ENCODE results near the gene C17orf78.
A peak's percentile ranks its signal among the peaks of the same experiment; 100 is the strongest.
"Not testable (repeated sequence)": the region's sequence is repeated elsewhere in the genome, so short reads cannot be mapped to it uniquely, and the experiment has no call there.

The C17orf78 gene

DNA sequence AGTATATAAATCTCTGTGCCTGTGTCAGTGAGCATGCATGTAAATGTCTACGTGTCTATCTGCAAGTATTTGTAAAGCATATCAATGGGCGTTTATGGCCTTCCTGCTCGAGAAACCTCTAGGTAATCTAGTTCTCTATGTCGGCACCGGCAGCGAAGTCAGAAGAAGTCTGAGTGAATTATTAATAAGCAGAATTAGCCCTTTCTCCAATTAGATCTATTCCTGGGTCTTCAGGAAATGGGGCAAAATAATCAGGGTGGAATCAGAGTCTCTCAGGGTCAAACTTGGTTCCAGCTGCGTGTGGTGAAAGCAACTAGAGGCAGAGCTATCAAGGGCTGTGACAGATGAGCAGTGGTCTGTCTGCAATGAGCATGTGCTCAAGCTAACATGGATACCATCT lies at the start of gene C17orf78:
Gene C17orf78, plus strand, starts transcription at position 280 of the 400 bp plus-strand sequence. Its CDS starts 108 bp downstream, at position 388.
- DNase-seq (ENCODE audit: low read depth), result no peak

DNA sequence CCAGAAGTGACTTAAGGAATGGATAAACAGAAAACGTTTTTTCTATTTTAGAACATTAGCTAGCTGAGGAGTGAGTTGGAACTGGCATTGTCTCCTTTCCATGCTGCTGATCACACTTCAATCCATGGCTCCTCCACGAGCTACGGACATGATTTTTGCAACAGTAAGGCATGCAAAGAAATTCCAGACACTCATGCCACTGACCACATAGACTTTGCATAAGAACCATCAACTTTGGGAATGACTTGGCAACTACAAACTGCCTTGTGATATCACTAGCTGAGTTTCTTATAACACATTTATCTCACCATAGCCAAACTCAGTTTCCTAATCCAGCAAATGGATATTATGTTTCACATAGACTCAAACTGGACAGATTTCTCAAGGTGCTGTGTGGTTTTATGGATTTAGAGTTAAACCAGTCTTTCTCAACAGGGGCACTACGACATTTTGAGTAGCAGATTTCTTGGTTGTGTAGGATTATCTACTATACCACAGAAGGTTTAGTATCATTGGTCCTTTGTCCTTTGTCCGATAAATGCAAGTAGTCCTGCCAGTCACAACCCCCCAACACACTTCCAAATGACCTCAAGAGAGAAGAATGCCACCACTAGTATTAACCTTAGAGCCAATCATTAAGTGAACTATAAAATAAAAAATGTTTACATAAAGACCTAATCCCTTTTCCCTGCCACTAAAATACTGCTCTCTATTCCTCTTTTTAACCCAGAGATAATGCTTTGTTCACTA lies 48.3 kb upstream of the C17orf78 start:
- no peak for DNase-seq (ENCODE audit: low read depth)

GRCh38 chr17:37338847-37339246 lies 36.9 kb upstream of the C17orf78 start:
- no peak for DNase-seq (ENCODE audit: low read depth)

DNA sequence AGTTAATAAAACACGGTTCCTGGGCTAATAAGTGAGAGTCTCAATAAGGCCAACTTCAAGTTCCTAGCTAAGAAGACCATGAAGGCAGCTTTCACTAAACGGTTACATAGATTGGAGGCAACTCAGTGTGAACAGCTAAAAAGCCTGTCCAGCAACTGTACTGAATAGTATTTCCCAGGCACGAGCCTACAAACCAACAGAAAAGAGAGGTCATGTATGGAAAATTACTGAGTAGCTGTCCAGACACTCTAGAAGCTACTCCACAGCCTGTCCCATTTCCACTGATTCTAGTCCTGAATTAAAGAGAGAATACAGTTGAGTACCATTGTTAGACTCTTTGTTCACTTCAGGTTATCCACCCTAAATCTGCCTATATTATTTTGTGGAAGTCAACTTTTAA lies 36.5 kb upstream of the C17orf78 start:
- DNase-seq (ENCODE audit: low read depth), result no peak

DNA sequence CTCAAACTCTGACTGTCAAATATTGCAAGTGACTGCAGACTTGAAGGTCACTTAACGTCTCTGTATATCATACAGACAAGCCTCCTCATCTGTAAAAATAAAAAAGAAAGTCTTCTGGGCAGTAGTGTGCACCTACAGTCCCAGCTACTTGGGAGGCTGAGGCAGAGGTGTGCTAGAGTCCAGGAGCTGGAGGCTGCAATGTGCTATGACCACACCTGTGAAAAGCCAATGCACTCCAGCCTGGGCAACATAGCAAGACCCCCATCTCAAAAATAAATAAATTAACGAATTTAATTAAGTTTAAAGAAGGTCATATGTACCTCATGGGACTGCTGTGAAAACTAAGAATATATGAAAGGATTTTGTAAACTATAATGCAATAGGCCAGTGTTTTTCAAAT lies 35.0 kb upstream of the C17orf78 start:
- DNase-seq (ENCODE audit: low read depth), result no peak

- DNase-seq (ENCODE audit: low read depth), result no peak
Observed at GRCh38 chr17:37342589-37342988, 33.2 kb upstream of the C17orf78 start.

- DNase-seq (ENCODE audit: low read depth), result no peak
Observed at GRCh38 chr17:37344519-37344918, 31.3 kb upstream of the C17orf78 start.

DNA sequence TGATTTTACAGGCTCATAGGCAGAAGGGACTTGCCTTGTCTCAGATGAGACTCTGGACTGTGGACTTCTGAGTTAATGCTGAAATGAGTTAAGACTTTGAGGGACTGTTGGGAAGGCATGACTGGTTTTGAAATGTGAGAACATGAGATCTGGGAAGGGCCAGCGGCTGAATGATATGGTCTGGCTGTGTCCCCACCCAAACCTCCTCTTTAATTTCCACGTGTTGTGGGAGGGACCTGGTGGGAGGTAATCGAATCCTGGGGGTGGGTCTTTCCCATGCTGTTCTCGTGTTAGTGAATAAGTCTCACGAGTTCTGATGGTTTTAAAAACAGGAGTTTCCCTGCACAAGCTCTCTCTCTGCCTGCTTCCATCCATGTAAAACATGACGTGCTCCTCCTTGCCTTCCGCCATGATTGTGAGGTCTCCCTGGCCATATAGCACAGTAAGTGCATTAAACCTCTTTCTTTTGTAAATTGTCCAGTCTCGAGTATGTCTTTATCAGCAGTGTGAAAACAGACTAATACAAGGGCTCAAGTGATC lies 28.9 kb upstream of the C17orf78 start:
- DNase-seq (ENCODE audit: low read depth), result not testable (repeated sequence)

DNA sequence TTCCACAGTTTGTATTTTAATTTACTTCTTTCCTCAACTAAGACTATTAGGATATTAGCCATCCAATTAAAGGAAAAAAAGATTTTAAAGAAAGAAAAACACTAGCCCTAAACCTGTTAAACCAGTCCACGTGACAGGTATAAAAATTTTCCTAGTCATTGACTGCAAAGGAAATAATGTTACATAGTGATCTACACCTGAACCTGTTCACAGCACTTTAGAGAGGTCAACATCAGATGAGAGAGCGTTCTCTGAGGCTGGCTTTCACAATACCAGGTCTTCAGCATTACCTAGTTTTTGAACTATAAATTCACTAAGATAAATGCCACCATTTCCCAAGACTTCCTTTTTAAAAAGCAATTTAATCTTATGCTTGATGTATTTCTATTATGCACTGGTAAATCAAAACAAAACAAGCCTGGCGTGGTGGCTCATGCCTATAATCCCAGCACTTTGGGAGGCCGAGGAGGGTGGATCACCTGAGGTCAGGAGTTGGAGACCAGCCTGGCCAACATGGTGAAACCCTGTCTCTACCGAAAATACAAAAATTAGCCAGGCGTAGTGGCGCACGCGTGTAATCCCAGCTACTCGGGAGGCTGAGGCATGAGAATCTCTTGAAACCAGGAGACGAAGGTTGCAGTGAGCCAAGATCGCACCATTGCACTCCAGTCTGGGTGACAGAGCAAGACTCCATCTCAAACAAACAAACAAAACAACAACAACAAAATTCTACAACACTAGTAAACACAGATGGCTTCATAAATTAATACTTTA lies 18.8 kb upstream of the C17orf78 start:
- not testable (repeated sequence) for DNase-seq (ENCODE audit: low read depth)

- DNase-seq (ENCODE audit: low read depth), result peak; percentile 37
Observed at GRCh38 chr17:37358098-37358829, 17.5 kb upstream of the C17orf78 start.

DNA sequence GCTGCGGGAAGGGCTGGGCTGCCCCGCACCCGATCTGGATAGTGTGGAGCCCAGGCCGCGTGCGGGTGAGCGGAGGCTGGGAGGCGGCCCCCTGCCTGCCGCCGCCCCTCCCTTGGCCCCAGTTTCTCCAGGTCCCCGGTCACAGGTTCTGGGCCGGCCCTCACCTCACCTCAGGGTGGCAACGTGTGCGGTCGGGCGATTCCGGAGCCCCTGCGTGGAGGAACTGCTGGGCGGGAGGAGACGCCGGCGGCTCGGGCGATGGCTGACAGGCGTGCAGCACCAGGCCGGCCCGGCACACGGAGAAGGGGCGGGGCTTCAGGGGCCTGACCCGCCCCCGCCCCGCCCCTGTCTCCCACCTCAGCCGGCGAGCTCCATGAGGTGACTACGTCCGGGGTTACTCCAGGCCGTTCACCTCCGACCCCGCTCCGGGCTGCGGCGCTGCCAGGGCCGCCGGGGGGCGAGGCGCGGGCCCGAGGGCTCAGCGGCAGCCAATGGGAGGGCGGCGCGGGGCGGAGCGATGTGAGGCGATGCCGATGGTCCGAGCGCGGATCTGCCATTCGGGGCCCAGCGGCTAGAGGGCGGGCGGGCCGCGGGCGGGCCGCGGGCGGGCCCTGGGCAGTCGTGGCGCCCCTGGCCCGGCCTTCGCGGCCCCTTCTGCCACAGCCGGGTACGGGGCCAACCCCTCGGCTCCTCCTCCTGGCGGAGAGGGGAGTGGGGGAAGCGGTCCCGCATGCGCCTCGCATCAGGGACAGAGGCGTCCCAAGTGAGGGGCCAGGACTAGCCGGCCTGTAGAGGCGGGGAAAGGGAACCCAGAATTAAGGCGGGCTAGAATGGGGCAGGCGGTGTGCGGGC lies 16.7 kb upstream of the C17orf78 start:
- DNase-seq (ENCODE audit: low read depth), result peak; percentile 92

GRCh38 chr17:37359682-37360188 lies 16.1 kb upstream of the C17orf78 start:
- no peak for DNase-seq (ENCODE audit: low read depth)

GRCh38 chr17:37360632-37361031 lies 15.2 kb upstream of the C17orf78 start:
- no peak for DNase-seq (ENCODE audit: low read depth)

- DNase-seq (ENCODE audit: low read depth), result no peak
Observed at GRCh38 chr17:37361543-37361942, 14.2 kb upstream of the C17orf78 start.

- no peak for DNase-seq (ENCODE audit: low read depth)
Observed at GRCh38 chr17:37365589-37365988, 10.2 kb upstream of the C17orf78 start.

DNA sequence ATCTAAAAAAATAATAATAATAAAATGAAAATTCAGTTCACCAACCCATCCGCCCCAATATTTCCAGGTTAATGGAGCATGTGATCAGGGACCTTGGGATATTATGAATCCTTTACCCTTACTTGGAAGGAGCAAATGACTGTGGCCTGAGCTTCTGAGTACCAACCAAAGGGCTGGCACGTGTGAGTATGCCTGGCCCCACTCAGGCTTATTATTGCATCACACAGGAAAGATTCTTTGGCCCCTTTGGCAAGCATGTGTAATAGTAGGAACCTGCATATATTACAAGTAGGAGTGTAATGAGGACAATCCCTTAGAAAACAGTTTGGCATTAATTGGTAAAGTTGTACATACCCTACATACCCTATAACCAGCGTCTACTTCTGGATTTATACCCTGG lies 7.2 kb upstream of the C17orf78 start:
- no peak for DNase-seq (ENCODE audit: low read depth)

DNA sequence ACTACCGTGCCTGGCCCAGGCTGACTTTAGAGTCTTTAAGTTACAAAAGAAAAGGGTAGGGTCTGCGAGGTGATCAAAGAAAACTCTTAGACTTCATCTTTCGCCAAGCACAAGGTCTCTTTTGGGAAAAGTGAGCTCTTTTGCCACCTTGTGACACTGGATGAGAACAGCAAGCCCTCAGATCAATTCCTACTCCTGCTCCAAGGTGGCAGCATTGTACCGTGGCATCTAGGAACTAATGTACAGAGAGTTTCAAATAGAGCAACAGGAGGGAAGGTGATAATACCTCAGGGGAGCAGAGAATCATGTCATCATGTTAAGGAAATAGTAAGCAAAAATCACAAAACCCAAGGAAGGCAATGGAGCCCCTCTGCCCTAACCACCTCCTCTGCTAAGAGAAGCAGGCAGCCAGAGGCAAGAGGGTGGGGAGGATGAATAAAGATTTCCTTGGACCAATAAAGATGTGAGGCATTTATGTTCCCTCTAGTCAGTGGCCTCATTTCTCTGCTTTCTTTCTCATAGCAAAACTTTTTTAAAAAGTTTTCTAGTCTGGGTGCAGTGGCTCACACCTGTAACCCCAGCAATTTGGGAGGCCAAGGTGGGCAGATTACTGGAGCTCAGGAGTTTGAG lies 2.1 kb upstream of the C17orf78 start:
- peak; percentile 40 for DNase-seq (ENCODE audit: low read depth)

- DNase-seq (ENCODE audit: low read depth), result no peak
Observed at GRCh38 chr17:37382056-37382455, 6.3 kb downstream of the C17orf78 start.

GRCh38 chr17:37384560-37385149 lies 8.9 kb downstream of the C17orf78 start:
- DNase-seq (ENCODE audit: low read depth), result no peak

GRCh38 chr17:37385474-37385990 lies 9.7 kb downstream of the C17orf78 start:
- DNase-seq (ENCODE audit: low read depth), result no peak
